Psoas muscle (tissue), 8 donors: Measurements from ENCODE around the gene KDM4C. TPM values are rescaled to one million over a fixed set of nuclear protein-coding genes. Genes with fewer than 3 reads are reported as not detected.
A peak's percentile ranks its signal among the peaks of the same experiment; 100 is the strongest.

Source experiments
- ATAC-seq, 4 donors: fragments of 200-7000 bp; cut with Tn5 transposase; one replicate each; pipeline ENCODE4 v1.9.1; 2020; ENCODE audit warnings: moderate library complexity in 3 of 4, mild to moderate bottlenecking in 2 of 4
- DNase-seq, 2 donors: peaks; one replicate each; pipeline ENCODE4 v3.0.0-alpha.2; 2020
- H3K27ac ChIP-seq: fragments of 200-600 bp; one replicate; pipeline ENCODE4 v1.8.0; 2022
- H3K27me3 ChIP-seq, 3 donors: fragments of 200-600 bp in 1 of 3; one replicate each; pipeline versions ENCODE4 v1.6.1 to v1.8.0; 2013 to 2022; ENCODE audit warnings: low read length in 2 of 3, mild to moderate bottlenecking in 2 of 3, moderate library complexity in 1 of 3; ENCODE audit not compliant: insufficient read depth in 3 of 3
- H3K36me3 ChIP-seq, 2 donors: fragments of 200-600 bp in 1 of 2; one replicate each; pipeline versions ENCODE4 v1.6.1 to v1.8.0; 2013 to 2022; ENCODE audit warnings: low read depth in 1 of 2, mild to moderate bottlenecking in 1 of 2, moderate library complexity in 1 of 2; ENCODE audit not compliant: insufficient read depth in 1 of 2
- H3K4me1 ChIP-seq: fragments of 200-600 bp; one replicate; pipeline ENCODE4 v1.8.0; 2022
- H3K4me3 ChIP-seq: fragments of 200-600 bp; one replicate; pipeline ENCODE4 v1.8.0; 2022; ENCODE audit warnings: mild to moderate bottlenecking
- H3K9me3 ChIP-seq: fragments of 200-600 bp; one replicate; pipeline ENCODE4 v1.8.0; 2022
- WGBS, 3 donors: extraction: QIAGEN DNeasy Blood & Tissue Kit; methylation state at CpG; one replicate each; pipeline versions ENCODE4 v1.1.6 to v1.1.7; 2013; 5-methylcytosine and 5-hydroxymethylcytosine counted together
- intact Hi-C, 2 donors: fragments of 100-400 bp; cut with DNase I; formaldehyde crosslinking; loops; one replicate each; pipeline versions ENCODE4 v1.11.0 to v1.14.2; 2022
- polyA plus RNA-seq, 3 donors: library from polyadenylated mRNA; stranded (reverse); fragments of 200-250 nt; gene quantifications; one replicate each; pipeline ENCODE4 v1.2.3, GENCODE V29; 2013
- total RNA-seq, 4 donors: library from RNA; stranded (reverse); fragmentation: NEBNext Ultra II Directional in 2 of 4; extraction: Animal tissue kit (Norgen Biotek cat#: 25700) in 2 of 4; gene quantifications; one replicate each; pipeline versions ENCODE4 v1.2.1 to v1.2.4, GENCODE V29; 2021 to 2023
- TF ChIP-seq, protein P1 (sequence below): fragments of 200-600 bp; IDR thresholded peaks from one replicate; pipeline ENCODE4 v1.8.0; 2022; ENCODE audit warnings: antibody characterized with exemption
- donor health status: healthy with polysubstance abuse.
- donor health status: DM: no; HTN: no; CAD: no; lungs with moderate emphysema.
- donor health status: Bipolar disorder and iron deficiency.
- donor health status: healthy.
- donor health status: DM: yes; HTN: yes; CAD: no.
- donor health status: DM: no; HTN: no; CAD: no.
- donor health status: DM: no; HTN: no; CAD: no.
- donor health status: DM: yes; HTN: yes; CAD: no.

KDM4C gene
- total and polyA plus RNA-seq, 7 donors = 2.7 to 13.0 (median 10.1) TPM

DNA sequence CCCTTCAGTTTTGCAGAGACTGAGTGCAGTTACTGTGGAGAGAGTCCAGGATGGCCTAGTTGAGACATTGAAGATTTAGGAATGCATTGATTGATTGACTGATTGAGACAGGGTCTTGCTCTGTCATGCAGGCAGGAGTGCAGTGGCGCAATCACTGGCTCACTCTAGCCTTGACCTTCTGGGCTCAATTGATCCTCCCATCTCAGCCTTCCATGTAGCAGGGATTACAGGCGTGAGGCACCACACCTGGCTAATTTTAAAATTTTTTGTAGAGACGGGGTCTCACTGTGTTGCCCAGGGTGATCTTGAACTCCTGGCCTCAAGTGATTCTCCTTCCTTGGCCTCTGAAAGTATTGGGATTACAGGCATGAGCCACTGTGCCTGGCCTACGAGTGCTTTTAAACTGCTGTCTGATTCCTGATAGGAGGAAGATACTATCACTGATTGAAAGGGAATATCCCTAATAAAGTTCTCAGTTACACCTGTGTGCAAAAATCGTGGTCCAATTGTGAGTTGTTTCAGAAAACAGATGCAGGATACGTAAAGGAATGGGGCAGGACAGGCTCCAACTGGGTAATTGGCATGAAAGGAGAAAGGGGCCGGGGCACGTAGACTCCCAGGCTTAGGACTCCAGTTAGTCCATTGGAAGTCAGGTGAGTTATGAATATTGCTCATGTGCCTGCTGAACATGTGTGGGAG, 87.5 kb downstream of the KDM4C start:
- H3K36me3 ChIP-seq = peaks cover 0 to 9% of the 10 kb centered on the region in 2 donors
- H3K27me3 ChIP-seq = no peaks in the 10 kb centered on the region
- DNase-seq (no peak), ATAC-seq (peak in 1 of 4 donors; percentile 11)
- no peaks in the 10 kb centered on the region for H3K9me3 ChIP-seq
- intact Hi-C loops = no loop called here
- WGBS, 3 donors = 86 to 93% (median 90%) methylated on average over 8 of the region's 8 CpGs
- no peak overlapping the region for H3K4me3 ChIP-seq
- no peak overlapping the region for H3K27ac ChIP-seq
- TF ChIP-seq, protein P1, sequence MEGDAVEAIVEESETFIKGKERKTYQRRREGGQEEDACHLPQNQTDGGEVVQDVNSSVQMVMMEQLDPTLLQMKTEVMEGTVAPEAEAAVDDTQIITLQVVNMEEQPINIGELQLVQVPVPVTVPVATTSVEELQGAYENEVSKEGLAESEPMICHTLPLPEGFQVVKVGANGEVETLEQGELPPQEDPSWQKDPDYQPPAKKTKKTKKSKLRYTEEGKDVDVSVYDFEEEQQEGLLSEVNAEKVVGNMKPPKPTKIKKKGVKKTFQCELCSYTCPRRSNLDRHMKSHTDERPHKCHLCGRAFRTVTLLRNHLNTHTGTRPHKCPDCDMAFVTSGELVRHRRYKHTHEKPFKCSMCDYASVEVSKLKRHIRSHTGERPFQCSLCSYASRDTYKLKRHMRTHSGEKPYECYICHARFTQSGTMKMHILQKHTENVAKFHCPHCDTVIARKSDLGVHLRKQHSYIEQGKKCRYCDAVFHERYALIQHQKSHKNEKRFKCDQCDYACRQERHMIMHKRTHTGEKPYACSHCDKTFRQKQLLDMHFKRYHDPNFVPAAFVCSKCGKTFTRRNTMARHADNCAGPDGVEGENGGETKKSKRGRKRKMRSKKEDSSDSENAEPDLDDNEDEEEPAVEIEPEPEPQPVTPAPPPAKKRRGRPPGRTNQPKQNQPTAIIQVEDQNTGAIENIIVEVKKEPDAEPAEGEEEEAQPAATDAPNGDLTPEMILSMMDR = no peak
- peaks cover 7% of the 10 kb centered on the region for H3K4me1 ChIP-seq

DNA sequence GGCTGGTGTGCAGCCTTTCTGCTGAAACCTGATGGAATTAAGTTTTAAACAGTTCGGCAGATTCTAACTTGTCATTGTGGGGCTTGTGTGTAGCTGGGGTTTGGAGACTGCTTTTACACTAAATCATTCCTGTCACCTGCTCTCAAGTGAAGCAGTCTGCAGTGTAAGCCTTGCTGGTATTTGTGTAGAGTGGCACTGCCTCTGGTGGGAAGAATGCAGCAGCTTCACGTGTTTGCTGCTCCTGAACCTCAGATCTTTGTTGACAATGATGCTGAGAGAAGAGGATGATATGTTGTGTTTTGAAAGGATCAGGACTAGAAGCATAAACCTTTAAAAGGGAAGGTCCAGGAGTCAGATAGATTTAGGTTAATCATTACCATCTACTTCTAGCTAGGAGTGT, 88.1 kb downstream of the KDM4C start:
- Histone ChIP-seq H3K36me3 (peaks cover 0 to 12% of the 10 kb centered on the region in 2 donors), H3K27me3 (no peaks in the 10 kb centered on the region), H3K4me3 (no peak overlapping the region), H3K9me3 (no peaks in the 10 kb centered on the region), H3K27ac (no peak overlapping the region), H3K4me1 (peaks cover 7% of the 10 kb centered on the region)
- ATAC-seq (peak; percentile 54 to 86 (median 73)), DNase-seq (no peak)
- 45 to 57% (median 54%) methylated on average over 2 of the region's 2 CpGs for WGBS, 3 donors
- TF ChIP-seq, protein P1 = peak; percentile 44
- intact Hi-C loops = no loop called here

DNA sequence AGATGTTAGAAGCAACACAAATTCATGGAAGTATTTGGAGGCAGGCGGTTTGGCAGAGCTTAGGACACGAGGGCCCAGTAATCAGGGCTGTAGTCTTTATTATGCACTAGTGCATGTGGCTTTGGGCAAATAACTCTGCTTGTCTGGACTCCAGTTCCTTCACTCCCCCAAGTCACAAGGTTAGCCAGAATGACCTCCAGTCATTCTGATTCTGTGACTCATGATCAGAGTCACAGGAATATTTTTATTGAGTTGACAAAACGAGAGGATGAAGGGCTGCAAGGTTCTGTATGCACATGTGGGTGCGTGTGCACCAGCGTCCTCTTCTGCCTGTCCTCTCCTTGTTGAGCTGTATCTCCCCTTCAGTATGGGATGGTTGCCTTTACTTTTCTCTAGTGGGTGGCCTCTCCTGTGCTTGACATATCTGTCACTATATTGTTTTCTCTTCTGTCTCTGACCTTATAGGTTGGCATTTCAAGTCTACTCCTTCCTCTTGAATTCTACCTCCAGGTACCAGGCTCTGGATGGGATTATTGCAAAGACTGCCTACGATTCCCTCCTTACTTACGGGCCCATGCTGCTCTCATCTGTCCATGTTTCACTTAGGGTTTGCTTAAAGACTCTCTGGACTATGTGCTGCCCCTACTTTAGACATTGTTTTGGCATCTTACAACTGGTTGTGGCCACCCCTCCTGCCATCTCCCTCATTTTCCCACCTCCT, 94.6 kb downstream of the KDM4C start:
- 82 to 88% (median 87%) methylated on average over 7 of the region's 7 CpGs for WGBS, 3 donors
- intact Hi-C loops = no loop called here

DNA sequence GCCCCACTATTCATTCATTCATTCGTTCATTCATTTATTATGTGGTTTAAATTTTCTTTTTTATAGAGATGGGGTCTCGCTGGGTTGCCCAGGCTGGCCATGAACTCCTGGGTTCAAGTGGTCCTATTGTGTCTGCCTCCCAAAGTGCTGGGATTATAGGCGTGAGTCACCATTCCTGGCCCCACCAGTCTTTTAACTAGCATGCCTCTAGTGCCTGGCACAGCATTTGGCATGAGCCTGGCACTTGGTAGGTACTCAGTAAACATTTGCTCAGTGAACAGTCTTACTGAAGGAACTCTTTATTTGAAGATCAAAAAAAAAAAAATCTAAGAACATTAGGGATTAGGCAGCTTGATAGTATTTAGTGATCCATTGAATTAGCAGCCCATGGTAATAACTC, 98.1 kb downstream of the KDM4C start:
- TF ChIP-seq, protein P1 = no peak
- Histone ChIP-seq H3K27ac (no peak overlapping the region), H3K4me3 (no peak overlapping the region), H3K9me3 (no peaks in the 10 kb centered on the region), H3K4me1 (no peaks in the 10 kb centered on the region), H3K36me3 (no peaks in the 10 kb centered on the region), H3K27me3 (no peaks in the 10 kb centered on the region)
- ATAC-seq = no peak
- intact Hi-C loops = no loop called here
- no peak for DNase-seq
- WGBS, 3 donors = 87 to 92% (median 90%) methylated on average over 3 of the region's 3 CpGs

More for the DNA sequence above, 94.6 kb downstream of the KDM4C start:
- H3K36me3 ChIP-seq = peaks cover 0 to 12% of the 10 kb centered on the region in 2 donors
- no peaks in the 10 kb centered on the region for H3K9me3 ChIP-seq
- ATAC-seq = peak; percentile 76 to 85 (median 83)
- H3K4me1 ChIP-seq = no peaks in the 10 kb centered on the region
- H3K27ac ChIP-seq = peak overlapping the region; percentile 46
- DNase-seq = no peak
- H3K4me3 ChIP-seq = no peak overlapping the region
- TF ChIP-seq, protein P1 = no peak
- no peaks in the 10 kb centered on the region for H3K27me3 ChIP-seq
